AG09319 (cell line): ENCODE results near the gene AGAP1.

ENCODE experiments used
- DNase-seq: peaks from one replicate; pipeline ENCODE4 v3.0.0-alpha.2; 2010; ENCODE audit warnings: low read depth; ENCODE audit errors: extremely low read depth
- CTCF ChIP-seq: IDR thresholded peaks from 2 replicates; pipeline ENCODE4 v1.5.1; 2011; ENCODE audit warnings: low read depth, mild to moderate bottlenecking, inconsistent platforms, low read length, moderate library complexity

Gene AGAP1

GRCh38 chr2:235834781-235835180, 340.9 kb downstream of the AGAP1 start:
- no peak for TF ChIP-seq CTCF
- DNase-seq: no peak

- no peak for DNase-seq
- no peak for TF ChIP-seq CTCF
These were observed 342.0 kb downstream of the AGAP1 start for GRCh38 chr2:235835810-235836209.

- TF ChIP-seq CTCF: no peak
- no peak for DNase-seq
These were observed 342.7 kb downstream of the AGAP1 start for GRCh38 chr2:235836491-235836911.

GRCh38 chr2:235839226-235839625, 345.4 kb downstream of the AGAP1 start:
- no peak for DNase-seq
- TF ChIP-seq CTCF: no peak

- DNase-seq: no peak
- no peak for TF ChIP-seq CTCF
These were observed 346.1 kb downstream of the AGAP1 start for GRCh38 chr2:235839974-235840373.

- TF ChIP-seq CTCF: no peak
- no peak for DNase-seq
These were observed 348.0 kb downstream of the AGAP1 start for GRCh38 chr2:235841863-235842262.

- no peak for DNase-seq
- no peak for TF ChIP-seq CTCF
These were observed 349.1 kb downstream of the AGAP1 start for GRCh38 chr2:235842941-235843340.
